ENCODE results near the gene BCR.

BCR gene

DNA sequence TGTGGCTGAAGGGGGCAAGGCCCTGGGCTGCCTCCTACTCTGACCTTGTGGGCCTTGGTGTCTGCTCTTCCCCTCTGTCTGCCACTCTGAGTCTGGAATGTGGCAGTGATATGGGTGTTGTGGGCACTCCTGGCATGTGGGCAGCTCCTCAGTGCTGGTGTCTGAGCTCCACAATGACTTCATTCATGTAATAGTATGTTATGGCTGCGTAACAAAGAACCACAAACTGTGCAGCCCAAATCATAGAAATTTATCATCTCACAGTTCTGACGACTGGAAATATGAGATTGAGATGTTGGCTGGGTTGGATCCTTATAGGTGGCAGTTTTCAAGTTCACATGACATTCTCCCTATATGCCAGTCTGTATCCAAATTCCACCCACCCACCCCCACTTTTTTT, 59.1 kb downstream of the BCR start:
- DNase-seq (ENCODE audit: low read depth) = no peak
- TF ChIP-seq, protein P1, sequence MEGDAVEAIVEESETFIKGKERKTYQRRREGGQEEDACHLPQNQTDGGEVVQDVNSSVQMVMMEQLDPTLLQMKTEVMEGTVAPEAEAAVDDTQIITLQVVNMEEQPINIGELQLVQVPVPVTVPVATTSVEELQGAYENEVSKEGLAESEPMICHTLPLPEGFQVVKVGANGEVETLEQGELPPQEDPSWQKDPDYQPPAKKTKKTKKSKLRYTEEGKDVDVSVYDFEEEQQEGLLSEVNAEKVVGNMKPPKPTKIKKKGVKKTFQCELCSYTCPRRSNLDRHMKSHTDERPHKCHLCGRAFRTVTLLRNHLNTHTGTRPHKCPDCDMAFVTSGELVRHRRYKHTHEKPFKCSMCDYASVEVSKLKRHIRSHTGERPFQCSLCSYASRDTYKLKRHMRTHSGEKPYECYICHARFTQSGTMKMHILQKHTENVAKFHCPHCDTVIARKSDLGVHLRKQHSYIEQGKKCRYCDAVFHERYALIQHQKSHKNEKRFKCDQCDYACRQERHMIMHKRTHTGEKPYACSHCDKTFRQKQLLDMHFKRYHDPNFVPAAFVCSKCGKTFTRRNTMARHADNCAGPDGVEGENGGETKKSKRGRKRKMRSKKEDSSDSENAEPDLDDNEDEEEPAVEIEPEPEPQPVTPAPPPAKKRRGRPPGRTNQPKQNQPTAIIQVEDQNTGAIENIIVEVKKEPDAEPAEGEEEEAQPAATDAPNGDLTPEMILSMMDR (IDR thresholded peaks at IDR 0.05; ENCODE audit: low read depth, low read length, missing control alignments) = no peak
- no peak overlapping the region for H3K4me3 ChIP-seq (ENCODE audit: low read depth, low read length)
- in situ Hi-C loops (cut with HindIII; ENCODE audit: low sequenced_read_pairs) = loop anchor here (25.0 kb wide), 1 partner anchor 1302 kb away; no protein-coding TSS in a partner anchor

DNA sequence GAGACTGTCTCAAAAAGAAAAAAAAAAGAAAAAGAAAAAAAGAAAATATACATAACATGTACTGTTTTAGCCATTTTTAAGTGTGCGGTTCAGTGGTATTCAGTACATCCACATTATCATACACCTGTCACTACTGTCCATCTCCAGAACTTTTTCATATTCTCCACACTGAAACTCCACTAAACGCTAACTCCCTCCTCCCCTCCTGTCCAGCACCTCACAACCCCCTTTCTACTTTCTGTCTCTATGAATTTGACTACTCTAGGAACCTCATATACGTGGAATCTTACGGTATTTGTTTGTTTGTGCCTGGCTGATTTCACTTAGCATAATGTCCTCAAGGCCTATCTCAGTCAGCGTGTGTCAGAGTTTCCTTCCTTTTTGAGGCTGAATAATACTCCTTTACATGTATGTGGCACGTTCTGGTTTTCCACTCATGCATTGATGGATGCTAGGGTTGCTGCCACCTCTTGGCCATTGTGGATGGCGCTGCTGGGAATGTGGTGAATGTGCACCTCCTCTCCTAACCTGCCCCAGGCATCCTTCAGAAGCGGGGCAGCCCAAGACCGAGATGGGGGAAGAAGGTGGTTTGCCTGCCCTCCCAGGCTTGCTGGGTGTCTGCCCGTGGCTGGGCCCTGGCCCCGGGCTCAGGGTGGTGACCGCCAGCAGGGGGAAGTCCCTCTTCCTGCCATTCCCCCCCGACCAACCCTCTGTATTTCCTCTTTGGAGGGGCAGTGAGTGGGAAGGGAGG, 60.5 kb downstream of the BCR start:
- TF ChIP-seq, protein P1 (IDR thresholded peaks at IDR 0.05; ENCODE audit: low read depth, low read length, missing control alignments) = peak; percentile 40
- DNase-seq (ENCODE audit: low read depth) = no peak
- in situ Hi-C loops (cut with HindIII; ENCODE audit: low sequenced_read_pairs) = loop anchor here (25.0 kb wide), 1 partner anchor 1304 kb away; no protein-coding TSS in a partner anchor
- H3K4me3 ChIP-seq (ENCODE audit: low read depth, low read length) = no peak overlapping the region

DNA sequence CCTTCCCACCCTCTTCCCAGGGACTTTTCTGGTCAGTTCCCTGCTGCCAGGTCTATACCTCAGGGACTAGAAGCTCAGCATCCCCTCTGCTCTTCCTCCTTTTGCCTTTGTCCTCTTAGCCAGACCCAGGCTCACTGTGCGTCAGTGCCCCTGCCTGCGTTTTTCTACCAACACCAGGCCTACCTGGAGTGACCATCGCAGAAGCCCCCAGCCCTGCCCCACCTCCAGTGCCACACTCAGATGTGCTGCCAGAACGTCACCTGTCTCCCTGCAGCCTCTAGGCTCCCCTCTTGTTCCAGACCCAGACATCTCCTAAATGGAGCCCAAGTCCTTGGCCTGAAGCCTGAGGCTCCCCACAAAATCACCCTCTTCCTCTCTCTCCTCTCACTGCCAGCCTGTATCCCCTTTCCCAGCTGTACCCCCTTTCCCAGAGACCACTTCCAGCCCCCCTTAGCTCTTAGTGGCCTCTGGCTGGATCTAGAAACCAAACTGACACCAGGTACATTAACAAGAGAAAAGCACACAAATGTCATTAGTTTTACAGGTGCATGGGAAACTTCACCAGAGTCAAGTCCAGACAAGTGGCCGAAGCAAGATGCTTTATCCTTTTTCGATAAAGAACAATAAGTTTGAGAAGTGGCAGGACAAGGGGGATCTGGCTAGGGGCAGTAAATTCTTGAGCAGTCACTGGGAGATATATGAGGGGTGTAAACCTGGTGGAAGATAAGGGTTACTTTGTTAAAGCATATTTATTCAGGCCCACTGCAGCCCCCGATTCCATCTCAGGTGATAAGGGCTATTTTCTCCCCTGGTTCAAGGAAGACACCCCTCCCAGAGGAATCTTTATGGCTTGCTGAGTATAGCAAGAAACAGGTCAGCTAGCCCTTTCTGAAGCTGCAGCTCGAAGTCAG, 61.5 kb downstream of the BCR start:
- TF ChIP-seq, protein P1 (IDR thresholded peaks at IDR 0.05; ENCODE audit: low read depth, low read length, missing control alignments) = no peak
- H3K4me3 ChIP-seq (ENCODE audit: low read depth, low read length) = no peak overlapping the region
- in situ Hi-C loops (cut with HindIII; ENCODE audit: low sequenced_read_pairs) = loop anchor here (25.0 kb wide), 1 partner anchor 1305 kb away; no protein-coding TSS in a partner anchor
- DNase-seq (ENCODE audit: low read depth) = no peak

GRCh38 chr22:23242473-23243001, 62.2 kb downstream of the BCR start:
- no peak for DNase-seq (ENCODE audit: low read depth)
- in situ Hi-C loops (cut with HindIII; ENCODE audit: low sequenced_read_pairs) = loop anchor here (25.0 kb wide), 1 partner anchor 1305 kb away; no protein-coding TSS in a partner anchor
- TF ChIP-seq, protein P1 (IDR thresholded peaks at IDR 0.05; ENCODE audit: low read depth, low read length, missing control alignments) = peak; percentile 29
- H3K4me3 ChIP-seq (ENCODE audit: low read depth, low read length) = no peak overlapping the region

GRCh38 chr22:23243006-23243573, 62.8 kb downstream of the BCR start:
- TF ChIP-seq, protein P1 (IDR thresholded peaks at IDR 0.05; ENCODE audit: low read depth, low read length, missing control alignments) = no peak
- no peak for DNase-seq (ENCODE audit: low read depth)
- in situ Hi-C loops (cut with HindIII; ENCODE audit: low sequenced_read_pairs) = loop anchor here (25.0 kb wide), 1 partner anchor 1306 kb away; no protein-coding TSS in a partner anchor
- H3K4me3 ChIP-seq (ENCODE audit: low read depth, low read length) = no peak overlapping the region

Measured in astrocyte of the cerebellum (primary cell).